ENCODE data around the gene NMRK1.

The NMRK1 gene

GRCh38 chr9:75087824-75088645, at the start of gene NMRK1, which contains the start of gene OSTF1:
NMRK1 (minus strand) TSS chr9:75088155; CDS start chr9:75083115, 5,040 bp downstream.
OSTF1 (plus strand) TSS chr9:75088514; CDS start chr9:75088693, 179 bp downstream.
- no peaks in the 10 kb centered on the region for H3K4me1 ChIP-seq (ENCODE audit: control insufficient read depth, insufficient read depth, low read length)
- peak within 1 kb of the TSS; percentile 80 to 82 for H3K9ac ChIP-seq (ENCODE audit: low read length in 2 of 2)
- H3K27me3 ChIP-seq (ENCODE audit: control insufficient read depth in 1 of 2, insufficient read depth in 2 of 2, low read length in 2 of 2), result no peaks in the 10 kb centered on the region
- H3K36me3 ChIP-seq (ENCODE audit: control insufficient read depth in 2 of 2, insufficient read depth in 2 of 2, low read length in 2 of 2), result no peaks in the 10 kb centered on the region
- H3K9me3 ChIP-seq (ENCODE audit: control insufficient read depth in 2 of 2, low read length in 2 of 2), result no peaks in the 10 kb centered on the region
- peak within 1 kb of the TSS; percentile 75 for H3K27ac ChIP-seq (ENCODE audit: low read length)
- H3K4me3 ChIP-seq (ENCODE audit: low read length in 2 of 2), result peak within 1 kb of the TSS; percentile 91 to 93

- Histone ChIP-seq H3K4me3 (ENCODE audit: low read length in 2 of 2) (no peak overlapping the region), H3K36me3 (ENCODE audit: control insufficient read depth in 2 of 2, insufficient read depth in 2 of 2, low read length in 2 of 2) (peaks cover 12 to 16% of the 10 kb centered on the region in 2 donors), H3K9ac (ENCODE audit: low read length in 2 of 2) (no peak overlapping the region), H3K27ac (ENCODE audit: low read length) (no peak overlapping the region), H3K4me1 (ENCODE audit: control insufficient read depth, insufficient read depth, low read length) (no peaks in the 10 kb centered on the region), H3K9me3 (ENCODE audit: control insufficient read depth in 2 of 2, low read length in 2 of 2) (no peaks in the 10 kb centered on the region), H3K27me3 (ENCODE audit: control insufficient read depth in 1 of 2, insufficient read depth in 2 of 2, low read length in 2 of 2) (no peaks in the 10 kb centered on the region)
Measured at GRCh38 chr9:75134495-75134894, 46.5 kb upstream of the NMRK1 start.

GRCh38 chr9:75133396-75133795, 45.4 kb upstream of the NMRK1 start:
- H3K4me1 ChIP-seq (ENCODE audit: control insufficient read depth, insufficient read depth, low read length), result no peaks in the 10 kb centered on the region
- no peaks in the 10 kb centered on the region for H3K9me3 ChIP-seq (ENCODE audit: control insufficient read depth in 2 of 2, low read length in 2 of 2)
- peaks cover 12 to 16% of the 10 kb centered on the region in 2 donors for H3K36me3 ChIP-seq (ENCODE audit: control insufficient read depth in 2 of 2, insufficient read depth in 2 of 2, low read length in 2 of 2)
- no peak overlapping the region for H3K4me3 ChIP-seq (ENCODE audit: low read length in 2 of 2)
- no peaks in the 10 kb centered on the region for H3K27me3 ChIP-seq (ENCODE audit: control insufficient read depth in 1 of 2, insufficient read depth in 2 of 2, low read length in 2 of 2)
- H3K9ac ChIP-seq (ENCODE audit: low read length in 2 of 2), result no peak overlapping the region
- H3K27ac ChIP-seq (ENCODE audit: low read length), result no peak overlapping the region

- H3K27ac ChIP-seq (ENCODE audit: low read length), result no peak overlapping the region
- no peaks in the 10 kb centered on the region for H3K27me3 ChIP-seq (ENCODE audit: control insufficient read depth in 1 of 2, insufficient read depth in 2 of 2, low read length in 2 of 2)
- no peaks in the 10 kb centered on the region for H3K9me3 ChIP-seq (ENCODE audit: control insufficient read depth in 2 of 2, low read length in 2 of 2)
- peaks cover 6 to 15% of the 10 kb centered on the region in 2 donors for H3K36me3 ChIP-seq (ENCODE audit: control insufficient read depth in 2 of 2, insufficient read depth in 2 of 2, low read length in 2 of 2)
- H3K9ac ChIP-seq (ENCODE audit: low read length in 2 of 2), result no peak overlapping the region
- no peak overlapping the region for H3K4me3 ChIP-seq (ENCODE audit: low read length in 2 of 2)
- H3K4me1 ChIP-seq (ENCODE audit: control insufficient read depth, insufficient read depth, low read length), result no peaks in the 10 kb centered on the region
Measured at GRCh38 chr9:75132244-75132643, 44.3 kb upstream of the NMRK1 start.

- Histone ChIP-seq H3K27me3 (ENCODE audit: control insufficient read depth in 1 of 2, insufficient read depth in 2 of 2, low read length in 2 of 2) (no peaks in the 10 kb centered on the region), H3K4me3 (ENCODE audit: low read length in 2 of 2) (no peak overlapping the region), H3K27ac (ENCODE audit: low read length) (no peak overlapping the region), H3K4me1 (ENCODE audit: control insufficient read depth, insufficient read depth, low read length) (no peaks in the 10 kb centered on the region), H3K9ac (ENCODE audit: low read length in 2 of 2) (no peak overlapping the region), H3K36me3 (ENCODE audit: control insufficient read depth in 2 of 2, insufficient read depth in 2 of 2, low read length in 2 of 2) (peaks cover 6 to 15% of the 10 kb centered on the region in 2 donors), H3K9me3 (ENCODE audit: control insufficient read depth in 2 of 2, low read length in 2 of 2) (no peaks in the 10 kb centered on the region)
Measured at GRCh38 chr9:75131700-75132099, 43.7 kb upstream of the NMRK1 start.

GRCh38 chr9:75130621-75131230, 42.8 kb upstream of the NMRK1 start:
- Histone ChIP-seq H3K36me3 (ENCODE audit: control insufficient read depth in 2 of 2, insufficient read depth in 2 of 2, low read length in 2 of 2) (peaks cover 6 to 12% of the 10 kb centered on the region in 2 donors), H3K9me3 (ENCODE audit: control insufficient read depth in 2 of 2, low read length in 2 of 2) (no peaks in the 10 kb centered on the region), H3K9ac (ENCODE audit: low read length in 2 of 2) (no peak overlapping the region), H3K27me3 (ENCODE audit: control insufficient read depth in 1 of 2, insufficient read depth in 2 of 2, low read length in 2 of 2) (no peaks in the 10 kb centered on the region), H3K4me1 (ENCODE audit: control insufficient read depth, insufficient read depth, low read length) (no peaks in the 10 kb centered on the region), H3K4me3 (ENCODE audit: low read length in 2 of 2) (no peak overlapping the region), H3K27ac (ENCODE audit: low read length) (no peak overlapping the region)

GRCh38 chr9:75130172-75130571, 42.2 kb upstream of the NMRK1 start:
- H3K9ac ChIP-seq (ENCODE audit: low read length in 2 of 2), result no peak overlapping the region

GRCh38 chr9:75128535-75128934, 40.6 kb upstream of the NMRK1 start:
- H3K4me1 ChIP-seq (ENCODE audit: control insufficient read depth, insufficient read depth, low read length), result no peaks in the 10 kb centered on the region
- no peak overlapping the region for H3K27ac ChIP-seq (ENCODE audit: low read length)
- H3K36me3 ChIP-seq (ENCODE audit: control insufficient read depth in 2 of 2, insufficient read depth in 2 of 2, low read length in 2 of 2), result peaks cover 6 to 9% of the 10 kb centered on the region in 2 donors
- no peak overlapping the region for H3K9ac ChIP-seq (ENCODE audit: low read length in 2 of 2)
- no peaks in the 10 kb centered on the region for H3K27me3 ChIP-seq (ENCODE audit: control insufficient read depth in 1 of 2, insufficient read depth in 2 of 2, low read length in 2 of 2)
- no peak overlapping the region for H3K4me3 ChIP-seq (ENCODE audit: low read length in 2 of 2)
- no peaks in the 10 kb centered on the region for H3K9me3 ChIP-seq (ENCODE audit: control insufficient read depth in 2 of 2, low read length in 2 of 2)

More at GRCh38 chr9:75130172-75130571, 42.2 kb upstream of the NMRK1 start:
- H3K4me3 ChIP-seq (ENCODE audit: low read length in 2 of 2), result no peak overlapping the region
- no peaks in the 10 kb centered on the region for H3K4me1 ChIP-seq (ENCODE audit: control insufficient read depth, insufficient read depth, low read length)
- no peaks in the 10 kb centered on the region for H3K27me3 ChIP-seq (ENCODE audit: control insufficient read depth in 1 of 2, insufficient read depth in 2 of 2, low read length in 2 of 2)
- H3K27ac ChIP-seq (ENCODE audit: low read length), result no peak overlapping the region
- H3K36me3 ChIP-seq (ENCODE audit: control insufficient read depth in 2 of 2, insufficient read depth in 2 of 2, low read length in 2 of 2), result peaks cover 6 to 9% of the 10 kb centered on the region in 2 donors
- H3K9me3 ChIP-seq (ENCODE audit: control insufficient read depth in 2 of 2, low read length in 2 of 2), result no peaks in the 10 kb centered on the region

GRCh38 chr9:75123696-75124095, 35.7 kb upstream of the NMRK1 start:
- Histone ChIP-seq H3K4me3 (ENCODE audit: low read length in 2 of 2) (no peak overlapping the region), H3K9me3 (ENCODE audit: control insufficient read depth in 2 of 2, low read length in 2 of 2) (no peaks in the 10 kb centered on the region), H3K4me1 (ENCODE audit: control insufficient read depth, insufficient read depth, low read length) (no peaks in the 10 kb centered on the region), H3K27me3 (ENCODE audit: control insufficient read depth in 1 of 2, insufficient read depth in 2 of 2, low read length in 2 of 2) (no peaks in the 10 kb centered on the region), H3K27ac (ENCODE audit: low read length) (no peak overlapping the region), H3K36me3 (ENCODE audit: control insufficient read depth in 2 of 2, insufficient read depth in 2 of 2, low read length in 2 of 2) (peaks cover 0 to 6% of the 10 kb centered on the region in 2 donors), H3K9ac (ENCODE audit: low read length in 2 of 2) (no peak overlapping the region)

- Histone ChIP-seq H3K27ac (ENCODE audit: low read length) (no peak overlapping the region), H3K27me3 (ENCODE audit: control insufficient read depth in 1 of 2, insufficient read depth in 2 of 2, low read length in 2 of 2) (no peaks in the 10 kb centered on the region), H3K4me3 (ENCODE audit: low read length in 2 of 2) (no peak overlapping the region), H3K36me3 (ENCODE audit: control insufficient read depth in 2 of 2, insufficient read depth in 2 of 2, low read length in 2 of 2) (peaks cover 0 to 6% of the 10 kb centered on the region in 2 donors), H3K9me3 (ENCODE audit: control insufficient read depth in 2 of 2, low read length in 2 of 2) (no peaks in the 10 kb centered on the region), H3K4me1 (ENCODE audit: control insufficient read depth, insufficient read depth, low read length) (no peaks in the 10 kb centered on the region), H3K9ac (ENCODE audit: low read length in 2 of 2) (no peak overlapping the region)
Measured at GRCh38 chr9:75121914-75122558, 34.1 kb upstream of the NMRK1 start.

Measured in stomach smooth muscle (tissue), 2 donors.